GM12878 (cell line): ENCODE data around the gene FOXD2. TPM values are rescaled to one million over a fixed set of nuclear protein-coding genes. Genes with fewer than 3 reads are reported as not detected.
"Not testable (repeated sequence)": the region's sequence is repeated elsewhere in the genome, so short reads cannot be mapped to it uniquely, and the experiment has no call there.

ENCODE experiments used
- ATAC-seq: fragments of 200-7000 bp; cut with Tn5 transposase; 3 replicates; pipeline ENCODE4 v1.9.1; 2020; ENCODE audit warnings: mild to moderate bottlenecking, moderate library complexity
- BruUV-seq: library from RNA; stranded (reverse); fragments of 400-500 nt; replicated peaks from 2 replicates; lab custom pipeline; 2021; lab: Mats Ljungman, UMichigan
- CTCF ChIA-PET: fragments of 300-600 bp; sonication (Branson Sonifier 250); formaldehyde crosslinking; extraction: SDS; loops from one replicate; lab custom pipeline; 2021; ENCODE audit warnings: inconsistent platforms; lab: Yijun Ruan, JAX
- POLR2A ChIA-PET: fragments of 350-600 bp; formaldehyde crosslinking; extraction: SDS; loops from one replicate; lab custom pipeline; 2021; ENCODE audit warnings: inconsistent platforms; lab: Charles Lee
- RAD21 ChIA-PET: fragments of 300-600 bp; sonication (Branson Sonifier 250); formaldehyde crosslinking; loops from one replicate; lab custom pipeline; 2023; ENCODE audit warnings: antibody characterized with exemption; ENCODE audit not compliant: unreplicated experiment; lab: Charles Lee
- SMC1A ChIA-PET: fragments of 300-600 bp; sonication (Branson Sonifier 250); formaldehyde crosslinking; loops from one replicate; lab custom pipeline; 2023; ENCODE audit not compliant: unreplicated experiment, uncharacterized antibody; lab: Charles Lee
- DNase-seq: peaks from one replicate; pipeline ENCODE4 v3.0.0-alpha.2; 2011; ENCODE audit warnings: low read depth, low spot score
- FAIRE-seq: peaks from 3 replicates; lab custom pipeline; 2011; peaks lifted over from hg19 to GRCh38; lab: Jason Lieb, UNC
- H2AFZ ChIP-seq: 2 replicates; pipeline ENCODE4 v1.6.0; 2011; ENCODE audit warnings: low read depth, low read length, control low read depth; ENCODE audit not compliant: control insufficient read depth
- H3K27ac ChIP-seq: 2 replicates; pipeline ENCODE4 v1.5.1; 2011; ENCODE audit warnings: control low read depth; ENCODE audit not compliant: control insufficient read depth, insufficient read depth
- H3K27me3 ChIP-seq, 2 experiments: replicated peaks in 1 of 2; 2 replicates each; pipeline versions ENCODE4 v1.6.0 to v1.6.1; 2011; ENCODE audit warnings: low read length in 1 of 2; ENCODE audit not compliant: control insufficient read depth in 2 of 2, insufficient read depth in 2 of 2
- H3K36me3 ChIP-seq, 2 experiments: 2 replicates each; pipeline ENCODE4 v1.5.1; 2011; ENCODE audit warnings: low read length in 1 of 2; ENCODE audit not compliant: control insufficient read depth in 2 of 2, insufficient read depth in 2 of 2
- H3K4me1 ChIP-seq: 2 replicates; pipeline ENCODE4 v1.6.1; 2011; ENCODE audit warnings: mild to moderate bottlenecking, low read length, moderate library complexity, mixed read lengths; ENCODE audit not compliant: control insufficient read depth, insufficient read depth
- H3K4me2 ChIP-seq: 2 replicates; pipeline ENCODE4 v1.6.0; 2011; ENCODE audit warnings: control low read depth; ENCODE audit not compliant: control insufficient read depth, insufficient read depth
- H3K4me3 ChIP-seq: fragments of 200-600 bp; sonication (generic); 2 replicates; pipeline ENCODE4 v1.5.1; 2016
- H3K79me2 ChIP-seq: 2 replicates; pipeline ENCODE4 v1.6.0; 2011; ENCODE audit warnings: low read length; ENCODE audit not compliant: control insufficient read depth, insufficient read depth
- H3K9ac ChIP-seq: 2 replicates; pipeline ENCODE4 v1.8.0; 2011; ENCODE audit warnings: low read length, control low read depth, mixed read lengths; ENCODE audit not compliant: control insufficient read depth, insufficient read depth
- H3K9me3 ChIP-seq: replicated peaks from 3 replicates; pipeline ENCODE4 v1.5.1; 2011; ENCODE audit warnings: mild to moderate bottlenecking, low read length; ENCODE audit not compliant: control insufficient read depth, insufficient read depth
- H4K20me1 ChIP-seq: 2 replicates; pipeline ENCODE4 v1.6.0; 2011; ENCODE audit not compliant: control insufficient read depth, insufficient read depth
- EGR1 ChIP-seq, 2 experiments: IDR thresholded peaks; 1 replicate in 1 of 2; 2 replicates in 1 of 2; pipeline ENCODE4 v1.6.1; 2011 to 2012; ENCODE audit warnings: low read depth in 2 of 2, low read length in 2 of 2, borderline replicate concordance in 1 of 2, mild to moderate bottlenecking in 1 of 2, moderate library complexity in 1 of 2
- GABPA ChIP-seq: IDR thresholded peaks from 2 replicates; pipeline ENCODE4 v1.6.1; 2014; ENCODE audit warnings: antibody characterized with exemption, low read depth, mild to moderate bottlenecking, inconsistent platforms
- KLF5 ChIP-seq: fragments of 450-650 bp; IDR thresholded peaks from 2 replicates; pipeline ENCODE4 v1.6.1; 2014; ENCODE audit warnings: mild to moderate bottlenecking; ENCODE audit not compliant: partially characterized antibody
- MTA3 ChIP-seq: IDR thresholded peaks from 2 replicates; pipeline ENCODE4 v1.6.1; 2012; ENCODE audit warnings: low read length, inconsistent platforms, borderline replicate concordance
- NBN ChIP-seq: fragments of 450-650 bp; IDR thresholded peaks from 2 replicates; pipeline ENCODE4 v1.6.1; 2016
- RBBP5 ChIP-seq: fragments of 200-600 bp; sonication (generic); conservative IDR thresholded peaks from 2 replicates; pipeline ENCODE4 v1.6.1; 2016
- SIN3A ChIP-seq: IDR thresholded peaks from 2 replicates; pipeline ENCODE4 v1.6.1; 2012; ENCODE audit warnings: low read depth, low read length, improper control_type of control experiment
- USF2 ChIP-seq: IDR thresholded peaks from 2 replicates; pipeline ENCODE4 v1.6.1; 2011; ENCODE audit warnings: low read depth, low read length, improper control_type of control experiment, borderline replicate concordance
- ZNF274 ChIP-seq: IDR thresholded peaks from one replicate; pipeline ENCODE4 v1.8.0; 2011; ENCODE audit not compliant: insufficient read length, insufficient read depth
- WGBS: methylation state at CpG from one replicate; pipeline ENCODE4 v1.1.6; 2016; ENCODE audit warnings: low lambda C conversion rate; ENCODE audit not compliant: insufficient replicate concordance, insufficient coverage; ENCODE audit errors: missing lambda C conversion rate; 5-methylcytosine and 5-hydroxymethylcytosine counted together
- in situ Hi-C: fragments of 300-500 bp; cut with MboI; formaldehyde crosslinking; loops from 9 replicates; pipeline ENCODE4 v1.14.3; 2018; ENCODE audit warnings: mixed read lengths
- intact Hi-C: fragments of 100-400 bp; cut with micrococcal nuclease; formaldehyde crosslinking; loops from one replicate; pipeline ENCODE4 v1.14.2; 2022; ENCODE audit not compliant: unreplicated experiment
- polyA plus RNA-seq, 11 experiments: library from polyadenylated mRNA; depleted of rRNA in 4 of 11; unstranded in 6 of 11; stranded (reverse) in 5 of 11; fragments of >200 nt; fragmentation: Nextera tagmentation in 4 of 11; fragmentation: Illumina TruSeq in 1 of 11; extraction: Ambion mirVana in 4 of 11; extraction: Trizol in 1 of 11; gene quantifications; 1 replicate in 1 of 11; 2 replicates in 10 of 11; pipeline versions ENCODE4 v1.2.1 to v1.2.3, GENCODE V29; 2011 to 2016; ENCODE audit warnings: inconsistent platforms in 2 of 11, missing spikeins in 2 of 11, low read depth in 1 of 11
- total RNA-seq, 4 experiments: library from RNA; depleted of rRNA in 3 of 4; stranded (reverse); fragments of >200 nt in 3 of 4; fragmentation: Illumina TruSeq in 1 of 4; extraction: Trizol in 1 of 4; gene quantifications; 2 replicates each; pipeline versions ENCODE4 v1.2.1 to v1.2.3, GENCODE V29; 2013 to 2021
- TF ChIP-seq, protein P1 (sequence below): fragments of 450-650 bp; IDR thresholded peaks from 2 replicates; pipeline ENCODE4 v1.6.1; 2017; ENCODE audit warnings: low read depth, mild to moderate bottlenecking, moderate library complexity

The FOXD2 gene
- total and polyA plus RNA-seq, 10 of the 15 experiments (the other 5 are each of a cell fraction or from before 2014, with no cell fraction given), result under 0.01 to 0.27 (median 0.04) TPM; not detected in 1

DNA sequence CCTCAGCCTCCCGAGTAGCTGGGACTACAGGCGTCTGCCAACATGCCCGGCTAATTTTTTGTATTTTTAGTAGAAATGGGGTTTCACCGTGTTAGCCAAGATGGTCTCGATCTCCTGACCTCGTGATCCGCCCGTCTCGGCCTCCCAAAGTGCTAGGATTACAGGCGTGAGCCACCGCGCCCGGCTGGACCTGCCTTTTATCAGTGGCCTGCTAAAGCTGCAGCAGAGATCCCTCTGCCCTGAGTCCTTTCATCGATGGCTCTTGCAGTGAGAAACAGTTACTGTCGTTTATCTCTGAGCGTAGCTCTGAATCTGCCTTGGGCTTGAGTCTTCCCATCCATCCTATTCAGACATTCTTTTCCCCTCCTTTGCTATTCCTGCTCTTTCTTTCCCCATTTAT, 19.7 kb downstream of the FOXD2 start:
- H3K4me1 ChIP-seq, SMC1A ChIA-PET, H3K79me2 ChIP-seq, intact Hi-C loops, H3K9me3 ChIP-seq, FAIRE-seq, in situ Hi-C loops, H3K27ac ChIP-seq, CTCF ChIA-PET, RAD21 ChIA-PET, H3K9ac ChIP-seq, H3K4me3 ChIP-seq, H3K27me3 ChIP-seq, H3K4me2 ChIP-seq, BruUV-seq, DNase-seq, H4K20me1 ChIP-seq, POLR2A ChIA-PET, H2AFZ ChIP-seq, H3K36me3 ChIP-seq, ATAC-seq: not testable (repeated sequence)
- 50% methylated on average over 16 of the region's 16 CpGs for WGBS

GRCh38 chr1:47459253-47459788, 21.5 kb downstream of the FOXD2 start:
- H3K27me3 ChIP-seq, result peaks cover 4 to 5% of the 10 kb centered on the region in 2 experiments; a peak in 2 of 4 replicates
- in situ Hi-C loops, result no loop called here
- ChIA-PET POLR2A (no interaction called here), RAD21 (no interaction called here), SMC1A (interaction anchor here (1.7 kb wide), 1 partner anchor 24 kb away, joined by 4 read pairs; no protein-coding TSS in a partner anchor), CTCF (interaction anchor here (2.2 kb wide), 1 partner anchor 22 kb away, joined by 8 read pairs; the partner anchor contains the start of gene FOXD2)
- no peak for TF ChIP-seq KLF5
- no peak for TF ChIP-seq GABPA
- TF ChIP-seq, protein P1, sequence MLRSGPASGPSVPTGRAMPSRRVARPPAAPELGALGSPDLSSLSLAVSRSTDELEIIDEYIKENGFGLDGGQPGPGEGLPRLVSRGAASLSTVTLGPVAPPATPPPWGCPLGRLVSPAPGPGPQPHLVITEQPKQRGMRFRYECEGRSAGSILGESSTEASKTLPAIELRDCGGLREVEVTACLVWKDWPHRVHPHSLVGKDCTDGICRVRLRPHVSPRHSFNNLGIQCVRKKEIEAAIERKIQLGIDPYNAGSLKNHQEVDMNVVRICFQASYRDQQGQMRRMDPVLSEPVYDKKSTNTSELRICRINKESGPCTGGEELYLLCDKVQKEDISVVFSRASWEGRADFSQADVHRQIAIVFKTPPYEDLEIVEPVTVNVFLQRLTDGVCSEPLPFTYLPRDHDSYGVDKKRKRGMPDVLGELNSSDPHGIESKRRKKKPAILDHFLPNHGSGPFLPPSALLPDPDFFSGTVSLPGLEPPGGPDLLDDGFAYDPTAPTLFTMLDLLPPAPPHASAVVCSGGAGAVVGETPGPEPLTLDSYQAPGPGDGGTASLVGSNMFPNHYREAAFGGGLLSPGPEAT, result no peak
- TF ChIP-seq EGR1 (IDR thresholded peaks at IDR 0.05; ENCODE audit: borderline replicate concordance in 1 of 2, low read depth in 2 of 2, low read length in 2 of 2), result no peak
- no peak for TF ChIP-seq SIN3A
- TF ChIP-seq NBN, result no peak
- no peak for TF ChIP-seq RBBP5
- no peak for TF ChIP-seq MTA3
- no peak for TF ChIP-seq USF2
- TF ChIP-seq ZNF274, result no peak
- intact Hi-C loops, result no loop called here
- H2AFZ ChIP-seq, result no peak overlapping the region
- no peak overlapping the region for H3K4me3 ChIP-seq
- no TSS peak for BruUV-seq
- H3K79me2 ChIP-seq, result no peaks in the 10 kb centered on the region
- no peaks in the 10 kb centered on the region for H4K20me1 ChIP-seq
- 8% methylated on average over 11 of the region's 11 CpGs for WGBS
- no peak overlapping the region for H3K27ac ChIP-seq
- no peaks in the 10 kb centered on the region for H3K4me1 ChIP-seq
- no peak for DNase-seq
- FAIRE-seq, result no peak
- H3K36me3 ChIP-seq, result no peaks in the 10 kb centered on the region
- ATAC-seq, result no peak
- no peak overlapping the region for H3K4me2 ChIP-seq
- no peaks in the 10 kb centered on the region for H3K9me3 ChIP-seq
- H3K9ac ChIP-seq, result no peak overlapping the region
